Stimulated activated naive CD4-positive, alpha-beta T cell (primary cell): Measurements from ENCODE around the gene BTRC.

Experiments used
- DNase-seq, 6 experiments: peaks; one replicate each; lab custom pipeline; 2025; lab: John Stamatoyannopoulos, UW

BTRC gene

GRCh38 chr10:101444058-101444898, 90.3 kb downstream of the BTRC start:
- DNase-seq: no peak

DNA sequence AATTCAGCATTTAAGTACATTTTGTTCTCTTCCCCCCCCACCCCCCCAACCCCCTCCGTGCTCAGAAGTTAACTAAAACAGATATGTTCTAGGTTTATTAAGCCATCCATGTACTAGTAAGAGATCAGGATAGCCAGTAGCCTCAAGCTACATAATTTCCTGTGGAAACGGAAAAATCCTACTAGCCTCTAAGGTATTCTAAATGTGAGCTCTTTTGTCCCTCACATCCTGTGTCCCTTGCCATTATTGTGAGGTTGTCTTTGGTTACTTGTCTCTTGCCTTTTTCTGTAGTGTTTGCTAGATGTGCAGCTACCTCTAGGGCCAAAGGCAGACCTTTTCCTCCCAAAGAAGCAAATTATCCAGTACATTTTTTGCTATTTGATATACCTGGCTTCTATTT, 92.1 kb downstream of the BTRC start:
- DNase-seq: no peak

- no peak for DNase-seq
Measured at GRCh38 chr10:101446947-101447346, 93.0 kb downstream of the BTRC start.

DNA sequence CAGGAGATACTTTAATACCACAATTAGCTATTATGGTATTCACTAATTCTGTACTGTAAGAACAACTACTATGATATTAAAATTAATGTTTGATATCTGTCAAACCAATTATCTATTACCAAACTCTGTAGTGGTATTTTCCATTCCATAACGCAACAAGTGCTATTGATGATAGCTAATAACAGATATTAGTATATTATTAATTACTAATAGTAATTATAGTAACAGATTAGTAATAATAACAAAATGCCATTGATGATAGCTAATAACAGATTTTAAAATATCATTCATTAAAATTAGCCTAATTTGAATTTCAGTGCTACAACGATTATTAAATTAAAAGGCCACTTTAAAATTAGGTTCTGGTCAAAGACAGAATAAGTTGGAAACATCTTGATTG, 93.5 kb downstream of the BTRC start:
- no peak for DNase-seq

- no peak for DNase-seq
Measured at GRCh38 chr10:101450277-101451080, 96.5 kb downstream of the BTRC start.

GRCh38 chr10:101451261-101451660, 97.3 kb downstream of the BTRC start:
- DNase-seq: no peak

DNA sequence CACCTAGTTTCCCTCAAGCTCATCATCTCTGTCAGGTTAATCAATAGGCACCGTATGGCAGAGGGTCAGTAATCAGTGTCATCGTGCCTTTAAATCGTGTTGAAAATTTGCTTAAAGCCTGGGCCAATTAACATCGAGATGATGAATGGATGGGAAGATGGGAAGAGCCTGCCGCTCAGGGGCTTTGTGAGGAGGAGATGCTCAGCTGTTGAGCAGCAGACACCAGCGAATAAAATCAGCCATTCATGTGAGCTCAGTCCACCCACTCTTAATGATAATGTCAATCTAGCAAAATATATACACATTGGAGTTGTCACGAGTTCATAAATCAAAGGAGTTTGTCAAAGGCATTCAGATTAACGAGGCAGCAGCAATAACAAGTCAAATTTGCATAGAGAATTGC, 97.7 kb downstream of the BTRC start:
- no peak for DNase-seq

GRCh38 chr10:101452176-101452575, 98.2 kb downstream of the BTRC start:
- DNase-seq: no peak

DNA sequence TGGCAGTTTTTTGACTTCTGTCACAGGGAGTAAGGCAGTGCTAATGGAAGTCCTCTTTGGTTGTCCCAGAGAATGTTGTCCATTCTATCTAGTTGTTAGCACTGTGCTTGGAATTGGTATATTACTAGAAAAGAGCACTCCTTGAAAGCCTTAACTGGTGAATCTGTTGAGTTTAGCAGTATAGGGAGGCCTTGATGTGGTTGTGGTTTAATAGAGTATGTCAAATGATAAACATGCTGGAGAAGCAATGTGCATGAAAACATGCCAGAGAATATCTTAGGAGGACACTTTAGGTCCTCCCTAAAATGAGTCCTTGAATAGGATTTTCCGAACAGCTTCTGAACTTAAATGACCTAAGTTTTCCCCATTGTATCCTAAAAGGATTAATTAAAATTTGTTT, 98.6 kb downstream of the BTRC start:
- DNase-seq: no peak

GRCh38 chr10:101453318-101453717, 99.4 kb downstream of the BTRC start:
- DNase-seq: no peak

- DNase-seq: no peak
Measured at GRCh38 chr10:101453791-101454718, 100.1 kb downstream of the BTRC start.

DNA sequence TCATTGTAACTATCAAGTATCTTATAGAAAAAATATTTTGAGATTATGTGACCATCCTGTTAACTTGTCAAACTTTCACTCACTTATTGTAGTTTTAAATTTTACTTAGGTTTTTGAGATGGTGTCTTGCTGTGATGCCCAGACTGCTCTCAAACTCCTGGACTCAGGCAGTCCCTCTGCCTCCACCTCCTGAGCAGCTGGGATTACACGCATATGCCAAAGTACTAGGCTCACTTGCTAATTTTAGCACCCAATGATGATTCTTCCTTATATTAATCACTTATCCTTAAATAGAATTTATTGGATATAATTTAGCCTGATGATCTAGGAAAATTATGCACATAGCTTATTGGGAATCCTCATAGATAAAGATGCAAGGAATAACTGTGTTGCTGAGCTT, 104.9 kb downstream of the BTRC start:
- no peak for DNase-seq

DNA sequence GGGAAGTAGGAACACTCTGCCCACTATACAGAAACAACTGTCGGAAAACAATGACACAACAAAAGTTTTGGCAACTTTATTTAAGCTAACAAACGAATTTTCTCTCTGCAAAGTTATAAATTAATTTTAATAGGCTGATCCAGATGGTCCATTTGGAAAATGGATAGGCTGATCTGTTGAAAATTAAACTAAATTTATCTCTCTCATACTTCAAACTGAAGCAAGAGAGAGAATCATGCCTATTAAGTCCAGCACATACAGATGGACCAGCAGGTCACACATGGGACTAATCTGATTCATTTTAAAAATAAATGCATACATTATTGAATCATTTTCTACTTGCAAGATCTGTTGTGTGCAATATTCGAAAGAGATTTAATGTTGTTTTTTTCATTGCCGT, 110.1 kb downstream of the BTRC start:
- DNase-seq: no peak

DNA sequence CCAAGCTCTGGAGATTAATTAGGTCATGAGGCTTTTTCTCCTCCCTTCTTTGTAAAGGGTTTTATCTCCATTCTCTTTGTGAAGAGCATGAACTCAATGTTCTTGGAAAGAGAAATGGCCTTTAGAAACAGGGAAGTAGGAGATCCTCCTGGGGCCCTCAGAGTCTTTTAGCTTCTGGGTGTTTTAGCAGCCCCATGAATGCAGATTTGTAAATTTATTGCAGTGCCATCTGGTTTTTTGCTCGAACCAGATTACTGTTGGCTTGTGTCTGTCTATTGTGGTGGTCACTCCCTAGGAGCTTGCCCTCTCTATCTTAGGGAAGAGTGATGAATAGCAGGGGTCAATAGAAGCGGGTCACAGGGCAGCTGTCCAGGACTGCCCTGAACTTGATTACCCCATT, 110.6 kb downstream of the BTRC start:
- DNase-seq: no peak

DNA sequence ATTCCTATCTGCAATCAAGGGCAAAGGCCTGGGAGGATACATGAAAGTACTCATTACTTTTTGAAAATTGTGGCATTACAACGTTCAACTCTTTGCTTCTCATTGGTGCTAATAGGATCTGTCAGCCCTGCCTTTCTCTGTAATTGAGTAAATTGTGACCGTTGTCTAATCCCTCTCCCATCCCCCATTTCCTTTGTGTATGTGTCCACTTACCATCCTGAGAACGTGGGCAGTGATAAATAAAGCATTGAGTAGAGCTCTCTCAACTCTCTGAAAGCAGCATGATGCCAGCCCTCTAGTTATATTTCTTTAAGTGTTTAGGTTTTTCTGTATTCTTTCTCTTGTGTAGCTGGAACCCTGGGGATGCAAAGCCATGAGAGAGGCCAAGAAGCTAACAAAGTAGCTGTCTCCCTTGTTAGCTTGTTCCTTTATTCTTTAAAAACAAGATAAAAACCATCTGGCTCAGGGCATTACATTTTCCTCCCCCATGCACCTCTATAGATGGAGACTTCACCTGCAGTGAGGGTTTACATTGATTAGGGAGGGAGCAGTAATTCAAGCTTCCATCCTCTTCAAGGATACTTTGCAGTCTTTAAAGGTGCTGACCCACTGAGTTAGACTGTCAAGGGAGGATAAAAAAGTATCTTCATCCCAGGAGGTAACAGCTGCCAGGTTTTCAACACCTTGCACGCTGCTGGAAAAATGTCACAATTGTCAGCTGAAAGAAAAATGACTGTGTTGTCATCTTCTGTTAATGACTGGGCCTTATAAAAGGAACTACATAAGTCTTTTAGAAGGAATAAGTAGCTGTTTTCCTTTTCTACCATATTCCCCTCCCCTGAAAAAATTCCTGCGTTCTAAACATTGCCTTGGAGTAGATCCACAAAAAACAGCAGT, 112.3 kb downstream of the BTRC start:
- DNase-seq: no peak

DNA sequence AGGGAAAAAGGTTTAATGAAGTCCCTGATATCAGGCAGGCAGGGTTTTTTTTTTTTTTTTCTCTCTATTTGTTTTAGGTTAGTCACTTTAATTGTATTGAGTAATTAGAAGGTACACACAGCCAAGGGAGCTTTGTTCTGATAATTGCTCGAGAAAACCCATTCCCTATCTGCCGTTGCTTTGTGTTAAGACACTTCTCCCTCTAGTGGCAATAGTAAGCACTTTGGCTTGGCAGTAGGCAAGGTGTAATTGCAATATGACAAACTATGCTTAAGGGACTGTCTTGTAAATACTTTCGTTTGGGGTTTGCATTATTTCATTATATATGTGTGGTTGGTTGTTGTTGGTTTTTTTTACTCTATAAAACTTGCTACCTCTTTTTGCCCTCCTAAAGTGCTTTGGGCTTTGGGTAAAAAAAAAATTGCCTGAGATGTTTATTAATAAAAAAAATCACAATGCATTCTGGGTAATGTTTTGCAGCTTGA, 113.4 kb downstream of the BTRC start:
- DNase-seq: peak in 4 of 6 experiments; percentile 5 to 55 (median 38)

DNA sequence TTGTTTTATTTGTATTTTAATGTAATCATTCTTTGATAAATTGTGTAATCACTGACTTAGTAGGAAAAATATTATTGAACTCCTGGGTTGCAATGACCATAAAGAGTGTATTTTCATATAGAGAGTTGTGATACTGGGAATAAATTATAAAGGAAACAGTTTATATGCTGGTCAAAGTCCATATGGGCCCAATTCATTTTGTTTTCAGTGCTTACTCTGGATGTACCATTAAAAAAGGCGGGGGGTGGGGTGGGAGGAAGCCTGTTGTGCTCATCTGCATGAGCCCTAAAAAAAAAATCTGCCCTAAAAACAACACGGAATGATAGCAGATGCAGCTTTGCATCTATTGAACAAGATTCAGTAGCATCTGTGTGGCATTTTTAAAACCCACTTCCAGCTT, 114.2 kb downstream of the BTRC start:
- DNase-seq: no peak

DNA sequence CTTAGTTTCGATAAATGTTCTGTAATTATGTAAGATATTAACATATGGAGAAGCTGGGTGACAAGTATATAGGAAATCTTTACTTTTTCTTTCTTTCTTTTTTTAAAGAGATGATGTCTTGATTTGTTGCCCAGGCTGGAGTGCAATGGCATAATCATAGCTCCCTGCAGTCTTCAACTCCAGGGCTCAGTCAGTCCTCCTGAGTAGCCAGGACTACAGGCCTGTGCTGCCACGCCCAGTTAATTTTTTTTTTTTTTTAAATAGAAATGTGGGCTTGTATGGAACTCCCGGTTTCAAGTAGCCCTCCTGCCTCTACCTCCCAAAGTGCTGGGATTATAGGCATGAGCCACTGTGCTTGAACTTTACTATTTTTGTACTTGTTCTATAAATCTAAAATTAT, 122.4 kb downstream of the BTRC start:
- DNase-seq: no peak

- DNase-seq: no peak
Measured at GRCh38 chr10:101478956-101479355, 125.0 kb downstream of the BTRC start.

DNA sequence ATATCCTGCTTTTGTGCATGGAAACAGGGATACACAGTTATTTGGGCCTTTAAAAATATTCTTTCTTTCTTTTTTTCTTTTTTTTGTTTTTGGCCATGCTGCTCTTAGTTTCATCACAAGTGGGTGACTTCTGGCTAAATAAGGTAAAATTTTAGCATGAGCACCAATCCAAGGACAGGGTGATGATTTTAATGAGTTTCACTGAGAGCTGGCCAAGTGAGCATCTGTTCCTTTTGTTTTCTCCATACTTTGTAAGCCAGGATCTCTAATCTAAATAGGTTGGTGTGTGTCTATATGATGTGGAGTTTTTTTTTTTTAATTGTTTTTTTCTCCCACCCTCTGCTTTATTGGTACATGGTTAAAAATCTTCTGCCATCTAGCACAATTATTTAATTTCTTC, 127.3 kb downstream of the BTRC start:
- DNase-seq: no peak

DNA sequence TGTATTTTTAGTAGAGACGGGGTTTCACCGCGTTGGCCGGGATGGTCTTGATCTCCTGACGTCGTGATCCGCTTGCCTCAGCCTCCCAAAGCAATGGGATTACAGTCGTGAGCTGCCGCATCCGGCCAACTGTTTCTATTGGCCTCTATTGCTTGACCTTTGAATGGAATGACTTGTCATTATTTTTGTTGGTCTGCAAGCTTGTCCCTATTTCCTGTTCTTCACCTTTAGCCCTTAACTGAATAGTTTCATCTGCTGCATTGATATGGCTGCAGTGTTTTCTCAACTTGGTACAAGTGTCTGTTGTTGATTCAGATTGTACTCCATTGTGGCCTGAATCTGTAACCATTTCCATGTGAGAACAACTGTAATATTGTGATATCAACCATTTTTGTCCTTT, 128.6 kb downstream of the BTRC start:
- DNase-seq: no peak
